NOMO-1 (cell line): ENCODE results near the gene C19orf53.
"Not testable (repeated sequence)": the region's sequence is repeated elsewhere in the genome, so short reads cannot be mapped to it uniquely, and the experiment has no call there.

ENCODE experiments used
- DNase-seq, 2 experiments: peaks; one replicate each; lab custom pipeline; 2025; ENCODE audit not compliant: unreplicated experiment in 2 of 2; lab: John Stamatoyannopoulos, UW

C19orf53 gene

GRCh38 chr19:13762635-13763235 is 11.5 kb upstream of the C19orf53 start:
- DNase-seq, result no peak

DNA sequence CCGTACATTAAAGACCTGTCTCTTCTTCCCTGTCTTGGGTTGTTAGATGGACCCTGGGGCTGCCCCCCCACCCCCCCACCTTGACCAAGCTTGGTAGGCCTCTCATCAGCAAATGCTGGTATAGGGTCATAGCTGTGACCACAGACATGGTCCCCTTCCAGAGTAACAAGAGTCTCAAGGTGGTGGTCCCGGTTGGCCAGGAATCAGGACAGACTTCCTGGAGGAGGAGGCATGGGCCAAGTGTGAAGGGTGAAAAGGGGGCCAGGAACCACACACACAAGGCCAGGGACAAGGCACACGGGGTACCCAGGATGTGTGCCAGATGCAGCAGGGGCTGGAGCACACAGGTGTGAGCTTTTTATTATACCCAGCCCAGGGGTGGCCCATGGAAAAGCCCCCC is 11.0 kb upstream of the C19orf53 start:
- DNase-seq, result no peak

GRCh38 chr19:13764101-13764807 is 10.0 kb upstream of the C19orf53 start, which contains the start of gene MRI1:
MRI1 (plus strand) TSS chr19:13764522; CDS start chr19:13764589, 67 bp downstream.
- peak; percentile 18 to 67 for DNase-seq

- peak in 1 of 2 experiments; percentile 18 for DNase-seq
Observed at GRCh38 chr19:13764821-13765394, 9.3 kb upstream of the C19orf53 start.

DNA sequence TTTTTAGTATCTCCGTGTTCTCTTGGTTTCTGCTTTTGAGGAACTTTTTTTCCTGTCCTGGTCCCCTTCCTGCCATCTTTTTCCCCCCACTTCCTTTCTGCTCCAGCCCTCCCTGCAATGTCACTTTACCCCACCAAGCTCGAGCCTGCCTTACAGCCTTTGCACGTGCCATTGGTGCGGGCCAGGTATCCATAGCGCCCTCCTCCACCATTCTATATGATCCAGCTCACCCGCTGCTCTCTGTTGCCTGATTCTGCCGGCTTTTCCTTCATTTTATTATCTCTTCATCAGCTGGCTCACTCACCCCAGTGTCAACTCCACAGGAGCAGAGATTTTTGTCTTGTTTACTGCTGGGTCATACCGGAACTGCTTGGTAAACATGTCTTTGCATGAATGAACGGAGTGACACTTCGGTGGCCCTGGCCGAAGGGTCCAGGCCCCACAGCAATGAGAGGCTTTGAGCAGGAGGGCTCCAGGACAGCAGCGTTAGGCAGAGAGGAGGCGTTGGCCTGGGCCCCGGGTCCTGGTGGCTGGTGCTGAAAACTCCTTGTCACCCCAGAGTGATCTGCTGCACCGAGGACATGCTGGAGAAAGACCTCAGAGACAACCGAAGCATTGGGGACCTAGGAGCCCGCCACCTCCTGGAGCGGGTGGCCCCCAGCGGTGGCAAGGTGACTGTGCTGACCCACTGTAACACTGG is 8.7 kb upstream of the C19orf53 start:
- DNase-seq, result no peak

GRCh38 chr19:13766095-13766481 is 8.2 kb upstream of the C19orf53 start:
- no peak for DNase-seq

DNA sequence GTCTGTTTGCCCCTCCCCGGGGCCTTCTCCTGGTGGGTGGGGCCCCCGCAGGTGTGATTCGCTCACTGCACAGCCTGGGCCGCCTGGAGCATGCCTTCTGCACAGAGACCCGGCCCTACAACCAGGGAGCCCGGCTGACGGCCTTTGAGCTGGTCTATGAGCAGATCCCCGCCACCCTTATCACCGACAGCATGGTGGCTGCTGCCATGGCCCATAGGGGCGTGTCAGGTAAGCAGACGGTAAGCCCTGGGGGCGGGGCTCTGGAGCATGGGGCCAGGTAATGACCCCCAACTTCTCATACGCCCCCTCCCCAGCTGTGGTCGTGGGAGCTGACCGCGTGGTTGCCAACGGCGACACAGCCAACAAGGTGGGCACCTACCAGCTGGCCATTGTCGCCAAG is 5.7 kb upstream of the C19orf53 start:
- no peak for DNase-seq

DNA sequence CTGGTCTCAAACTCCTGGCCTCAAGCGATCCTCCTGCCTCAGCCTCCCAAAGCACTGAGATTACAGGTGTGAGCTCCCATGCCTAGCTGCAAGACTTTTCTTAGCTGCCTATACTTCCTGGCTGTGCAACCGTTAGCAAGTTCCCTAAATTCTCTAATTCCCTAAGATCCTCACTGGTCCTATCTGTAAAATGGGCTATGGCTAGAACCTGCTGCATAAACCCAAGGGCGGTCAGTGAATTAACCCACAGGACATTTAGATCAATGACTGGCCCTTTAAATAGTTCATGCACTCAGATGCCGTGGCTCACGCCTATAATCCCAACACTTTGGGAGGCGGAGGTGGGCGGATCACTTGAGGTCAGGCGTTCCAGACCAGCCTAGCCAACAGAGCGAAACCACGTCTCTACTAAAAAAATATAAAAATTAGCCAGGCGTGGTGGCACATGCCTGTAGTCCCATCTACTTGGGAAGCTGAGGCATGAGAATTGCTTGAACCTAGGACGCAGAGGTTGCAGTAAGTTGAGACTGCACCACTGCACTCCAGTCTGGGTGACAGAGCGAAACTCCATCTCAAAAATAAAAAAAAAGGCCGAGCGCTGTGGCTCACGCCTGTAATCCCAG is 4.1 kb upstream of the C19orf53 start:
- DNase-seq, result no peak

GRCh38 chr19:13778398-13778797 is 4.1 kb downstream of the C19orf53 start:
- DNase-seq, result no peak

- DNase-seq, result no peak
Observed at GRCh38 chr19:13778847-13779246, 4.6 kb downstream of the C19orf53 start.

GRCh38 chr19:13779794-13780193 is 5.5 kb downstream of the C19orf53 start:
- not testable (repeated sequence) for DNase-seq

DNA sequence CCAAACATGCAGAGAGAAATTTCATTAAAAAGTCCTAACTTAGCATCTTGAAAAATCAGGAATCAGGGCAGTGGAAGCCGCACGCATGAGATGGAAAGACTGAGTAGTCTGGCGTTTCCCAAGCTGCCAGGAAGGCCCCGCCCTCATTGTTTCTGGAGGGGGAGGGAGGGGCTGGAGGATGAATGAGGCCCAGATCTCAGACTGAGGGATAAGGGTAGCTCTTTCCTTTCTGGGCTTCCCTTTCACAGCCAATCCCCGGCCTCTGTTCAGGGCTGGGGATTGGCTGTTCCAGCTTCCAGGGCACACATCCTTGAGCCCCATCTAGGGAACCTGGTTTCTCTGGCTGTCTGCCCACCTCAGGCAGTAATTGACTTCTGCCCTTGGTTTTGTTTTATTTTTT is 7.3 kb downstream of the C19orf53 start:
- no peak for DNase-seq

DNA sequence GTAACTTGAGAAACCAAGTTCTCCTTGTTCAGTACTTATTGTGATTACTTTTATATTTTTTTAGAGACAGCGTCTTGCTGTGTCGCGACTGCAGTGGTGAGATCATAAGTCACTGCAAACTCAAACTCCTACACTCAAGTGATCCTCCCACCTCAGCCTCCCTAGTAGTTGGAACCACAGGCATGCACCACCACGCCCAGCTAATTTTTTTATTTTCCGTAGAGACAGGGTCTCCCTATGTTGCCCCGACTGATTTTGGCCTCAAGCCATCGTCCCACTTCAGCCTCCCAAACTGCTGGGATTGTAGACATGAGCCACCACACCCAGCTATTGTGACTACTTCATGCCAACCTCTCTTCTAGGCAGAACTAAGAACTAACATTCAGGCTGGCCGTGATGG is 8.3 kb downstream of the C19orf53 start:
- no peak for DNase-seq

GRCh38 chr19:13783565-13784500 is 9.6 kb downstream of the C19orf53 start:
- no peak for DNase-seq

DNA sequence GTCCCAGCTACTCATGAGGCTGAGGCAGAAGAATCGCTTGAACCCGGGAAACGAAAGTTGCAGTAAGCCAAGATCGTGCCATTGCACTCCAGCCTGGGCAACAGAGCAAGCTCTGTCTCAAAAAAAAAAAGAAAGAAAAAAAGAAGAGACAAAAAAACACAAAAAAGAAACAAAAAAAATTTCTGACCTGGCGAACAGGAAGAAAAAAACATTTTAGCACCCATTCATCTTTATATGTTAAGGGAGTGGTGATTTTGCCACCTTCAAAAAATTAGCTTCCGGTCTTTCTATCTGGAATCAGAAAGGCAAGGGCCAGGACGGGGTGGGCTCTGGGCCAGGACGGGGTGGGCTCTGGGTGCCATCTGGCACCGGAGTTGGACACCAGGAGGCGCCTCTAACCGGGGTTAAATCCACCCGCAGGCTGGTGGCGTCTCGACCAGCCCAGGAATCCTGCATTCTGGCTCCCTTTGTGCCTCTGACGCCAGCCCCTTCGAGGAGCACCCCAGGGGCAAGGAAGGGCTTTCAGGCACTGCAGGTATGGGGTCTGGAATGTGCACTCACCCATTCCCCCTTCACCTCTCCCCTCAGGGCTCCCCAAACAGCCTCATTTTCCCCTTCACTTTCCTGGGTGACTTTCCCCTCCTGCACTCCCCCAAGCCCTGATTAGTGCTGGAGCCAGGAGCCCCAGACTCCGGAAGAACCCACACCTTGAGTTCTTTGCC is 10.6 kb downstream of the C19orf53 start:
- DNase-seq, result peak; percentile 34 to 45

DNA sequence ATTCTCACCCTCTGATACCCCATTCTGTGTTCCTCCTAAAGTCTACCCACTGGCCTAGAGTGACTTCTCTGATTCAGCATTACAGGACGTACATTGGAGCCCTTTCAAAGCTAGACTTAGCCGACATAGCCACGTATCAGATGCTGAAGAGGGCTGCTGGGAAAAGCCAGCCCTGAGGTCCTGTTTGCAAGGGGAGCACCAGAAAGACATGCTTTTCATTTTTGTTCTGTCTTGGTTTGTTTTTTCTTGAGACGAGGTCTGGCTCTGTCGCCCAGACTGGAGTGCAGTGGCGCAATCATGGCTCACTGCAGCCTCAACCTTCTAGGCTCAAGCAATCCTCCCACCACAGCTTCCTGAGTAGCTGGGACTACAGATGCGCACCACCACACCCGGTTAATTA is 14.7 kb downstream of the C19orf53 start:
- peak; percentile 36 to 50 for DNase-seq

DNA sequence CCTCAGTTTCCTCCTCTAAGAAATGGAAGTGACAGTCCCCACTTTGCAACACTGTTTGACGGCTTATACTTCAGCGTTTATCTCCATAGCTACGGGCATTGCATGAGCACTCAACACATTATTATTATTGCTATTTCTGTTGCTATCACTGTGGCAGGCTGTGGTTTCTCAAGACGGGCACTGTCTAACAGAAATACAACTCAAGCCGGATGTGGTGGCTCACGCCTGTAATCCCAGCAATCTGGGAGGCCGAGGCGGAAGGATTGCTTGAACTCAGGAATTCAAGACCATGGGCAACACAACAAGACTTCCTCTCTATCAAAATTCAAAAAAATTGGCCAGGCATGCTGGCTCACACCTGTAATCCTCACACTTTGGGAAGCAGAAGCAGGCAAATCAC is 16.1 kb downstream of the C19orf53 start:
- DNase-seq, result peak; percentile 82 to 86

GRCh38 chr19:13793317-13793716 is 19.1 kb downstream of the C19orf53 start:
- not testable (repeated sequence) for DNase-seq

- DNase-seq, result no peak
Observed at GRCh38 chr19:13794398-13794756, 20.1 kb downstream of the C19orf53 start.
